GF-D8 (cell line): ENCODE data around the gene TOP3B.
"Not testable (repeated sequence)": the region's sequence is repeated elsewhere in the genome, so short reads cannot be mapped to it uniquely, and the experiment has no call there.

Experiments
- DNase-seq: peaks from one replicate; lab custom pipeline; 2025; lab: John Stamatoyannopoulos, UW

TOP3B gene

GRCh38 chr22:21926728-21927127, 55.9 kb downstream of the TOP3B start:
- DNase-seq, result no peak

DNA sequence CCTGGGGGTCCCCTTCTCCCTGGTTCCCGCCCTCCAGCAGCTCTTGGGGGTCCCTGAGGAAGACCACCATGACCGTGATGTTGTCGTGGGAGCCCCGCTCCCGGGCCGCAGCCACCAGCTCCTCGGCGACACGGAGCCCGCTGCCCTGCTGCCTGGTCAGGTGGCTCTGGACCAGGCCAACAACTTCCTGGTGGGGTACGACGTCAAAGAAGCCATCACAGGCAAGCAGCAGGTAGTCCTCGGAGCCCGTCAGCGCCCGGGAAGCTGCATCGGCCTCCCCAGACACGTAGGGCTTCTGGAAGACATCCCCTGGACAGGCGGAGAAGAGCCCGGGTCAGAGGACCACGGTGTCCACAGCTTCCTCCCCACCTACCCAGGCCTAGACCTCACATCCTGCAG, 59.4 kb downstream of the TOP3B start:
- DNase-seq, result no peak

DNA sequence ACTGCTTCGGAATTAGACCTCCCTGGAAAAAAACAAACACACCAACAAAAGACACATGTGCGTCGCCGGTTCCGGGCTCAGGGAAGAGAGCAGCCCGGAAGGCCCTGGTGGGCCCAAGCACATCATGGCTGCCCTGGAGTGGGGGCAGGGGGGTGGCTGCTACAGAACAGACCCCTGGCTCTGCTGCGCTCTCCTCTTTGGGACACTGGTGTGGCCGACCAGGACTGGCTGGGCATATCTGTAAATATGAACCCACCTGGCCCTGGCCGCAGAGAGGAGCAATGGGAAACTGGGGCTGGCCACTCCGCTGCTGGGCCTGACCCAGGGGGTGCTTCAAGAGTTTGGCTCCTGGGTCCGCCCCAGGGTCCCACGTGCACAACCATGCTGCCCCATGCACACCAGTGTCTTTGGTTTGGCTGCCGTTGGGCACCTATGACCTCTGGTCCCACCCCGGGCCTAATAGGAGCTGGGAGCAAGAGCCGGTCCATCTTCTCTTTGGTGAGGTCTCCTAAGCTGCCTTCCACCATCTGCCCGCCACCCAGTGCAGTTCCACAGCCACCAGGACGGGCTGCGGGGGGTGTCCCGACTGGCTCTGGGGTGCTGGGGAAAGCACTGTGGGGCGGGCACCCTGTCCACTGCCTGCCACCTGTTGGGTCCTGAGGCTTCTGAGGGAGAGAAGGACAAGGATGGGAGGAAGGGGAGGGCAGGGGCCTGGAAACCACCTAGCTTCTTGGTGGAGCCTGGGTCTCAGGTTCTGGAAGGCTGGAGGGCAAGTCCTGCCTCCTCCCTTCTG, 60.0 kb downstream of the TOP3B start:
- no peak for DNase-seq

GRCh38 chr22:21921729-21922128, 60.9 kb downstream of the TOP3B start:
- no peak for DNase-seq

GRCh38 chr22:21921184-21921721, 61.3 kb downstream of the TOP3B start:
- DNase-seq, result no peak

DNA sequence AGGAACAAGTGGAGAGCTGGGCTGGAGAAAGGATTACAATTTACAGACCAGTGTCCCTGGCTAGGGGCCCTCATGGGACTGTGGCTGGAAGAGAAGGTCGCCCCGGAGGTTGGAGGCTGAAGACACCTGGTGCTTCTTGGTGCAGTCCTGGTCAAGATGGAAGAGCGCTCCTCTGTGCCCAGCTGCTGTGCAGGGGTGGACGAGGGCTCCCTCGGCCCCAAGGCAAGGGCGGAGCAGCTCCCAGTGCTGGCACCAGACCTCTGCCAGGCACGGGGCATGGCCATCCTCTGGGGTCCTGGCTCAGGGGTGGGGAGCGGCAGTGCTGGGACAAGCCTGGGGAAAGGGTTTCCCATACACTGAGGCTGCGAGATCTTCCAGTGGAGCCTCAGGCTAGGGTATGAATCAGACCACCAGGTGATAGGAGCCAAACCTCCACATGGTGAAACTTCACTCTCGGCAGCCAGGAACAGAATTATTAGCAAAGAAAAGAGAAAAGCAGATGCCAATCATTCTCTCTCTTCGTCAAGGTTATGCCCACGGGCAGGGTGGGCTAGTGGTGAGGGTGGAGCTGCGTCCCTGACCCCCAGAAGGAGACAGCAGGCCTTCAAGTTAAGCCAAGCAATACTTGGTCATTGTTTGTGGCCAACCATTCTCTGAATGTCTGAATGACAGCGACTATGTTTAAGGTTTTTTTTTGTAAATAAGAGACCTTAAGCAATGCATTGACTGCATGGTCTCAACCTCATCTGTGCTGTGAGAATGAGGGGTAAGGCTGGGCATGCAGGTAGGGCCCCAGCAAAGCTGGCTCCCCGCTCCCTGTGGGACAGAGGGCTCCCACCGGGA, 62.0 kb downstream of the TOP3B start:
- no peak for DNase-seq

- no peak for DNase-seq
Observed at GRCh38 chr22:21919526-21920307, 62.9 kb downstream of the TOP3B start.

GRCh38 chr22:21918466-21919185, 64.0 kb downstream of the TOP3B start:
- no peak for DNase-seq

- no peak for DNase-seq
Observed at GRCh38 chr22:21917959-21918261, 64.7 kb downstream of the TOP3B start.

- no peak for DNase-seq
Observed at GRCh38 chr22:21917181-21917958, 65.2 kb downstream of the TOP3B start.

DNA sequence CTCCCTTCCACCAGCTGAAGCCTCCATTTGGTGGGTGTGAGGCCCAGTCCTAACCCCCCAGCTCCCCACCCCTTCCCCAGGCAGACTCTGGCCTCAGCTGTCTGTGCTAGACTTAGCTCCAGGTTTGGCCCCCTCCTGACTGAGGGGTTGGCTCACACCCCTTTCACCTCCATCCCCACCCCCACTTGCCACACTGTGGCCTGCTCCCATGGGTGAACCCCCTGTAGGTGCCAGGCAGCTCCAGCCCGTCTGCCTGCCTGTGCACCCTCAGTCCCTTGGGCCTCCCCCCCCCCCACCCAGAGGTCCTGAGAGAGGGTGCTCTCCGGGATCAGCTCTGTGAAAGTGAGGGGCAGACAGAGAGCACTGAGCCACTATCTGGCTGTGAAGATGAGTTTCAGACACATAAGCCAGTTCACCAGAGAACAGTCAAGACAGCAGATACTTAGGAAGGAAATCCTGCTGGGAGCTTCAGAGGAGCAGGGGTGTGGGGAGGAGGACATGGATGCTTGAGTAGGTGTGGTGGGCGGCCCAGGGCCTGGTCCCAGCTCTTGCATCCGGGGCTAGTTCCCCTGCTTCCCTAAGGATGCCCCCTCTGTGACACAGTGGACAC, 66.2 kb downstream of the TOP3B start:
- DNase-seq, result no peak

- DNase-seq, result no peak
Observed at GRCh38 chr22:21915624-21916308, 66.8 kb downstream of the TOP3B start.

- not testable (repeated sequence) for DNase-seq
Observed at GRCh38 chr22:21914033-21914642, 68.4 kb downstream of the TOP3B start.

DNA sequence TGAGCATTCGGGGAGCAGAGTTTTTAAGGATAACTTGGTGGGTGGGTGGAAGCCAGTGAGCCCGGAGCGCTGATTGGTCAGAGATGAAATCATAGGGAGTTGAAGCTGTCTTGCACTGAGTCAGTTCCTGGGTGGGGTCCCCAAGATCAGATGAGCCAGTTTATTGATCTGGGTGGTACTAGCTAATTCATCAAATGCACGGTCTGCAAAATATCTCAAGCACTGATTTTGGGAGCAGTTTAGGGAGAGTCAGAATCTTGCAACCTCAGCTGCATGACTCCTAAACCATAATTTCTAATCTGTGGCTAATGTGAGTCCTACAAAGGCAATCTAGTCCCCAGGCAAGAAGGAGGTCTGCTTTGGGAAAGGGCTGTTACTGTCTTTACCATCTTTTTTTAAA, 72.2 kb downstream of the TOP3B start:
- DNase-seq, result not testable (repeated sequence)

GRCh38 chr22:21909871-21910270, 72.7 kb downstream of the TOP3B start:
- DNase-seq, result no peak

GRCh38 chr22:21907638-21908522, 74.7 kb downstream of the TOP3B start:
- no peak for DNase-seq
